B cell (primary cell): ENCODE results near the gene SART3. TPM values are rescaled to one million over a fixed set of nuclear protein-coding genes. Genes with fewer than 3 reads are reported as not detected.

ENCODE experiments used
- ATAC-seq: fragments of 200-7000 bp; cut with Tn5 transposase; one replicate; pipeline ENCODE4 v1.10.0; 2021; ENCODE audit warnings: low read depth, mild to moderate bottlenecking, moderate number of reproducible peaks, moderate library complexity
- CTCF ChIA-PET: fragments of 350-600 bp; sonication (Branson Sonifier 250); formaldehyde crosslinking; loops from one replicate; lab custom pipeline; 2021; ENCODE audit warnings: antibody characterized with exemption, inconsistent platforms; lab: Charles Lee
- POLR2A ChIA-PET: fragments of 350-600 bp; sonication (Branson Sonifier 250); formaldehyde crosslinking; loops from one replicate; lab custom pipeline; 2021; ENCODE audit warnings: antibody characterized with exemption; lab: Charles Lee
- DNase-seq: peaks from one replicate; pipeline ENCODE4 v3.0.0; 2013
- H2AFZ ChIP-seq: 2 replicates; pipeline ENCODE4 v1.6.1; 2012; ENCODE audit warnings: mild to moderate bottlenecking, low read depth, low read length; ENCODE audit not compliant: insufficient read depth, poor library complexity, severe bottlenecking
- H3K27ac ChIP-seq, 2 donors: 1 replicate in 1 of 2; 2 replicates in 1 of 2; pipeline ENCODE4 v1.5.1; 2012 to 2013; ENCODE audit warnings: low read length in 2 of 2, mild to moderate bottlenecking in 2 of 2, moderate library complexity in 1 of 2
- H3K27me3 ChIP-seq, 4 experiments: fragments of 200-600 bp in 1 of 4; sonication (generic) in 1 of 4; replicated peaks in 1 of 4; 1 replicate in 2 of 4; 2 replicates in 2 of 4; pipeline versions ENCODE4 v1.6.1 to v1.7.0; 2013 to 2016; ENCODE audit warnings: low read length in 3 of 4, mild to moderate bottlenecking in 2 of 4, mixed read lengths in 1 of 4, moderate library complexity in 1 of 4; ENCODE audit not compliant: insufficient read depth in 4 of 4, control insufficient read depth in 3 of 4; ENCODE audit errors: control extremely low read depth in 1 of 4
- H3K36me3 ChIP-seq, 2 experiments: replicated peaks in 1 of 2; 1 replicate in 1 of 2; 2 replicates in 1 of 2; pipeline versions ENCODE4 v1.6.1 to v1.7.1; 2013; ENCODE audit warnings: low read length in 1 of 2; ENCODE audit not compliant: insufficient read depth in 2 of 2, control insufficient read depth in 1 of 2; ENCODE audit errors: control extremely low read depth in 1 of 2, extremely low read depth in 1 of 2
- H3K4me1 ChIP-seq, 2 donors: fragments of 200-600 bp in 1 of 2; sonication (generic) in 1 of 2; 1 replicate in 1 of 2; 2 replicates in 1 of 2; pipeline versions ENCODE4 v1.5.1 to v1.6.1; 2013 to 2017; ENCODE audit warnings: low read length in 2 of 2; ENCODE audit not compliant: control insufficient read depth in 2 of 2, insufficient read depth in 2 of 2
- H3K4me2 ChIP-seq: replicated peaks from 2 replicates; pipeline ENCODE3; 2012; ENCODE audit warnings: mild to moderate bottlenecking, low read depth, low read length; ENCODE audit not compliant: poor library complexity, severe bottlenecking
- H3K4me3 ChIP-seq, 5 experiments: fragments of 200-600 bp in 1 of 5; sonication (generic) in 1 of 5; 1 replicate in 3 of 5; 2 replicates in 2 of 5; pipeline versions ENCODE4 v1.5.1 to v1.7.0; 2011 to 2016; ENCODE audit warnings: low read length in 4 of 5, mild to moderate bottlenecking in 4 of 5, low read depth in 2 of 5, control low read depth in 1 of 5, moderate library complexity in 1 of 5; ENCODE audit not compliant: insufficient read depth in 1 of 5; ENCODE audit errors: control extremely low read depth in 1 of 5, extremely low read depth in 1 of 5
- H3K79me2 ChIP-seq: fragments of 200-600 bp; sonication (generic); one replicate; pipeline ENCODE4 v1.6.0; 2016; ENCODE audit warnings: low read length; ENCODE audit not compliant: control insufficient read depth, insufficient read depth
- H3K9ac ChIP-seq: fragments of 200-600 bp; sonication (generic); 2 replicates; pipeline ENCODE4 v1.6.1; 2017; ENCODE audit warnings: mild to moderate bottlenecking, low read length, moderate library complexity
- H3K9me3 ChIP-seq, 3 donors: one replicate each; pipeline versions ENCODE4 v1.6.1 to v1.7.1; 2013; ENCODE audit warnings: low read length in 2 of 3; ENCODE audit not compliant: control insufficient read depth in 2 of 3, insufficient read depth in 1 of 3; ENCODE audit errors: control extremely low read depth in 1 of 3
- H4K20me1 ChIP-seq: 2 replicates; pipeline ENCODE4 v1.6.0; 2012; ENCODE audit warnings: mild to moderate bottlenecking, low read length; ENCODE audit not compliant: insufficient read depth, control insufficient read depth, poor library complexity, severe bottlenecking
- H3K27ac Mint-ChIP-seq: one replicate; pipeline ENCODE4 v1.8.0; 2021; ENCODE audit warnings: mixed read lengths
- H3K27me3 Mint-ChIP-seq: one replicate; pipeline ENCODE4 v1.8.0; 2021; ENCODE audit warnings: mixed read lengths
- H3K4me1 Mint-ChIP-seq: one replicate; pipeline ENCODE4 v1.8.0; 2021; ENCODE audit warnings: mixed read lengths
- H3K4me3 Mint-ChIP-seq: one replicate; pipeline ENCODE4 v1.8.0; 2021; ENCODE audit warnings: mixed read lengths
- H3K9me3 Mint-ChIP-seq: one replicate; pipeline ENCODE4 v1.8.0; 2022; ENCODE audit warnings: mixed read lengths; ENCODE audit not compliant: insufficient read depth
- EZH2 ChIP-seq: IDR thresholded peaks from 2 replicates; pipeline ENCODE4 v1.6.1; 2012; ENCODE audit warnings: borderline replicate concordance, low read depth, mild to moderate bottlenecking, moderate library complexity, low read length; ENCODE audit not compliant: insufficient read depth, poor library complexity, severe bottlenecking
- WGBS: methylation state at CpG from one replicate; pipeline ENCODE4 v1.1.5; 2013; ENCODE audit warnings: missing lambda C conversion rate; ENCODE audit not compliant: insufficient coverage; 5-methylcytosine and 5-hydroxymethylcytosine counted together
- intact Hi-C: fragments of 100-400 bp; cut with micrococcal nuclease; formaldehyde crosslinking; loops from one replicate; pipeline ENCODE4 v1.10.0; 2022
- polyA minus RNA-seq: library from RNA; depleted of rRNA, polyadenylated mRNA; stranded (reverse); fragments of >200 nt; gene quantifications from 2 replicates; pipeline ENCODE4 v1.2.3, GENCODE V29; 2012
- polyA plus RNA-seq: library from polyadenylated mRNA; depleted of rRNA; stranded (reverse); fragments of >200 nt; gene quantifications from 2 replicates; pipeline ENCODE4 v1.2.3, GENCODE V29; 2012
- total RNA-seq, 2 donors: library from RNA; stranded (reverse); fragments of 120-200 nt in 1 of 2; gene quantifications; 1 replicate in 1 of 2; 2 replicates in 1 of 2; pipeline versions ENCODE4 v1.2.3 to v1.2.4, GENCODE V29; 2013 to 2022
- TF ChIP-seq, protein P1 (sequence below): fragments of 200-600 bp; IDR thresholded peaks from one replicate; pipeline ENCODE4 v1.8.0; 2022; ENCODE audit warnings: antibody characterized with exemption, mild to moderate bottlenecking

Gene SART3, protein sequence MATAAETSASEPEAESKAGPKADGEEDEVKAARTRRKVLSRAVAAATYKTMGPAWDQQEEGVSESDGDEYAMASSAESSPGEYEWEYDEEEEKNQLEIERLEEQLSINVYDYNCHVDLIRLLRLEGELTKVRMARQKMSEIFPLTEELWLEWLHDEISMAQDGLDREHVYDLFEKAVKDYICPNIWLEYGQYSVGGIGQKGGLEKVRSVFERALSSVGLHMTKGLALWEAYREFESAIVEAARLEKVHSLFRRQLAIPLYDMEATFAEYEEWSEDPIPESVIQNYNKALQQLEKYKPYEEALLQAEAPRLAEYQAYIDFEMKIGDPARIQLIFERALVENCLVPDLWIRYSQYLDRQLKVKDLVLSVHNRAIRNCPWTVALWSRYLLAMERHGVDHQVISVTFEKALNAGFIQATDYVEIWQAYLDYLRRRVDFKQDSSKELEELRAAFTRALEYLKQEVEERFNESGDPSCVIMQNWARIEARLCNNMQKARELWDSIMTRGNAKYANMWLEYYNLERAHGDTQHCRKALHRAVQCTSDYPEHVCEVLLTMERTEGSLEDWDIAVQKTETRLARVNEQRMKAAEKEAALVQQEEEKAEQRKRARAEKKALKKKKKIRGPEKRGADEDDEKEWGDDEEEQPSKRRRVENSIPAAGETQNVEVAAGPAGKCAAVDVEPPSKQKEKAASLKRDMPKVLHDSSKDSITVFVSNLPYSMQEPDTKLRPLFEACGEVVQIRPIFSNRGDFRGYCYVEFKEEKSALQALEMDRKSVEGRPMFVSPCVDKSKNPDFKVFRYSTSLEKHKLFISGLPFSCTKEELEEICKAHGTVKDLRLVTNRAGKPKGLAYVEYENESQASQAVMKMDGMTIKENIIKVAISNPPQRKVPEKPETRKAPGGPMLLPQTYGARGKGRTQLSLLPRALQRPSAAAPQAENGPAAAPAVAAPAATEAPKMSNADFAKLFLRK
- 131 and 142 TPM in 2 replicates for total RNA-seq
- total RNA-seq (2013): 77.5 TPM
- polyA plus RNA-seq: 24.1 and 31.9 TPM in 2 replicates
- polyA minus RNA-seq: 76.6 and 112 TPM in 2 replicates

- H3K27ac Mint-ChIP-seq: peak within 1 kb of the TSS; percentile 100
- intact Hi-C loops: loop anchor here (1.0 to 5.0 kb wide), 3 partner anchors 20 to 1151 kb away; partner anchors contain the start of genes FAM222A and FICD
- Histone ChIP-seq H3K36me3 (peaks cover 13 to 34% of the 10 kb centered on the region in 2 experiments), H2AFZ (peak within 1 kb of the TSS; percentile 95), H3K27me3 (no peaks in the 10 kb centered on the region), H3K27ac (peak within 1 kb of the TSS; percentile 92 to 97), H3K9ac (peak within 1 kb of the TSS; percentile 89), H3K79me2 (peaks cover 74% of the 10 kb centered on the region), H3K4me1 (peaks cover 44 to 52% of the 10 kb centered on the region in 2 donors), H3K9me3 (no peaks in the 10 kb centered on the region), H3K4me2 (peak within 1 kb of the TSS; percentile 94), H3K4me3 (peak within 1 kb of the TSS; percentile 84 to 99 (median 98)), H4K20me1 (peaks cover 42% of the 10 kb centered on the region)
- no peaks in the 10 kb centered on the region for H3K9me3 Mint-ChIP-seq
- TF ChIP-seq, protein P1, sequence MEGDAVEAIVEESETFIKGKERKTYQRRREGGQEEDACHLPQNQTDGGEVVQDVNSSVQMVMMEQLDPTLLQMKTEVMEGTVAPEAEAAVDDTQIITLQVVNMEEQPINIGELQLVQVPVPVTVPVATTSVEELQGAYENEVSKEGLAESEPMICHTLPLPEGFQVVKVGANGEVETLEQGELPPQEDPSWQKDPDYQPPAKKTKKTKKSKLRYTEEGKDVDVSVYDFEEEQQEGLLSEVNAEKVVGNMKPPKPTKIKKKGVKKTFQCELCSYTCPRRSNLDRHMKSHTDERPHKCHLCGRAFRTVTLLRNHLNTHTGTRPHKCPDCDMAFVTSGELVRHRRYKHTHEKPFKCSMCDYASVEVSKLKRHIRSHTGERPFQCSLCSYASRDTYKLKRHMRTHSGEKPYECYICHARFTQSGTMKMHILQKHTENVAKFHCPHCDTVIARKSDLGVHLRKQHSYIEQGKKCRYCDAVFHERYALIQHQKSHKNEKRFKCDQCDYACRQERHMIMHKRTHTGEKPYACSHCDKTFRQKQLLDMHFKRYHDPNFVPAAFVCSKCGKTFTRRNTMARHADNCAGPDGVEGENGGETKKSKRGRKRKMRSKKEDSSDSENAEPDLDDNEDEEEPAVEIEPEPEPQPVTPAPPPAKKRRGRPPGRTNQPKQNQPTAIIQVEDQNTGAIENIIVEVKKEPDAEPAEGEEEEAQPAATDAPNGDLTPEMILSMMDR: no peak
- no peak for TF ChIP-seq EZH2
- POLR2A ChIA-PET: interaction anchor here (1.0 to 3.2 kb wide), 5 partner anchors 52 to 80 kb away, joined by 3 to 51 read pairs (median 6); partner anchors contain the start of gene SELPLG
- peak within 1 kb of the TSS; percentile 100 for H3K4me3 Mint-ChIP-seq
- H3K4me1 Mint-ChIP-seq: peaks cover 69% of the 10 kb centered on the region
- ATAC-seq: peak; percentile 49
- CTCF ChIA-PET: interaction anchor here (1.0 to 19.8 kb wide), 6 partner anchors 9 to 243 kb away, joined by 4 to 424 read pairs (median 104); partner anchors contain the start of gene SELPLG
- no peaks in the 10 kb centered on the region for H3K27me3 Mint-ChIP-seq
- DNase-seq: peak; percentile 95
- WGBS: 0% methylated on average over 45 of the region's 57 CpGs
Observed at GRCh38 chr12:108560752-108561719, at the start of gene SART3. Gene SART3, minus strand, starts transcription at chr12:108561173. Its CDS starts 19 bp downstream, at chr12:108561154.
